ENCODE results near the gene C14orf132.

The C14orf132 gene

GRCh38 chr14:96096639-96097610 lies 57.8 kb downstream of the C14orf132 start:
- no peak for DNase-seq (ENCODE audit: low read depth, low spot score)
- H3K27me3 ChIP-seq (ENCODE audit: insufficient read depth, insufficient read length): no peaks in the 10 kb centered on the region
- H3K4me1 ChIP-seq (ENCODE audit: insufficient read depth, insufficient read length): peaks cover 3% of the 10 kb centered on the region
- no peaks in the 10 kb centered on the region for H3K9me3 ChIP-seq (ENCODE audit: insufficient read depth, low read length)
- no peak overlapping the region for H3K9ac ChIP-seq (ENCODE audit: insufficient read length, low read depth)
- no peaks in the 10 kb centered on the region for H3K36me3 ChIP-seq (ENCODE audit: insufficient read depth, insufficient read length, low read length)
- no peak for TF ChIP-seq SUZ12 (IDR thresholded peaks at IDR 0.05; ENCODE audit: extremely low read depth, insufficient read depth, insufficient read length)
- TF ChIP-seq ZNF274 (IDR thresholded peaks at IDR 0.05; ENCODE audit: low read depth, low read length): no peak
- TF ChIP-seq YY1 (IDR thresholded peaks at IDR 0.05; ENCODE audit: insufficient read depth, insufficient read length): no peak
- H3K4me3 ChIP-seq (ENCODE audit: insufficient read length, low read depth): no peak overlapping the region

DNA sequence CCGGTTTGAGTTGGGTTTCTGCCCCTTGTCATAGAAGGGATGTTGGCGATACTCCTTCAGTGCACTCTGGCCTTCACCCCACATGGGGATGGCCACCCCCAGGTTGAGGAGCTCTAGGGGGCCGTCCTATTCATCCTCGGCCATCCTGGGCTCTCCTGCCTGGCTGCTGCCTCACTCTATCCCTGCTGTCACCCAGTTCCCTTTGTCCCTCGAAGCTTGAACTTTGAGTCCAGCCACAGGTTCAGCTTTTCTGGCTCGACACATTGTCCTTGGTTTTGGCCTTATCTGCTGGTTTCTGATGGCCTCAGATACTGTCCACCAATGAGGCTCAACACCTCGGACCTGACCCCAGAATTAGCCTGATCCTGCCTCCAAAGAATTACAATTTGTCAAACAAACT lies 58.6 kb downstream of the C14orf132 start:
- H3K9me3 ChIP-seq (ENCODE audit: insufficient read depth, low read length): no peaks in the 10 kb centered on the region
- no peak overlapping the region for H3K9ac ChIP-seq (ENCODE audit: insufficient read length, low read depth)
- H3K4me1 ChIP-seq (ENCODE audit: insufficient read depth, insufficient read length): peaks cover 3% of the 10 kb centered on the region
- H3K4me3 ChIP-seq (ENCODE audit: insufficient read length, low read depth): no peak overlapping the region
- H3K27me3 ChIP-seq (ENCODE audit: insufficient read depth, insufficient read length): no peaks in the 10 kb centered on the region
- H3K36me3 ChIP-seq (ENCODE audit: insufficient read depth, insufficient read length, low read length): no peaks in the 10 kb centered on the region
- TF ChIP-seq ZNF274 (IDR thresholded peaks at IDR 0.05; ENCODE audit: low read depth, low read length) (no peak), SUZ12 (IDR thresholded peaks at IDR 0.05; ENCODE audit: extremely low read depth, insufficient read depth, insufficient read length) (no peak), YY1 (IDR thresholded peaks at IDR 0.05; ENCODE audit: insufficient read depth, insufficient read length) (no peak)
- DNase-seq (ENCODE audit: low read depth, low spot score): no peak

DNA sequence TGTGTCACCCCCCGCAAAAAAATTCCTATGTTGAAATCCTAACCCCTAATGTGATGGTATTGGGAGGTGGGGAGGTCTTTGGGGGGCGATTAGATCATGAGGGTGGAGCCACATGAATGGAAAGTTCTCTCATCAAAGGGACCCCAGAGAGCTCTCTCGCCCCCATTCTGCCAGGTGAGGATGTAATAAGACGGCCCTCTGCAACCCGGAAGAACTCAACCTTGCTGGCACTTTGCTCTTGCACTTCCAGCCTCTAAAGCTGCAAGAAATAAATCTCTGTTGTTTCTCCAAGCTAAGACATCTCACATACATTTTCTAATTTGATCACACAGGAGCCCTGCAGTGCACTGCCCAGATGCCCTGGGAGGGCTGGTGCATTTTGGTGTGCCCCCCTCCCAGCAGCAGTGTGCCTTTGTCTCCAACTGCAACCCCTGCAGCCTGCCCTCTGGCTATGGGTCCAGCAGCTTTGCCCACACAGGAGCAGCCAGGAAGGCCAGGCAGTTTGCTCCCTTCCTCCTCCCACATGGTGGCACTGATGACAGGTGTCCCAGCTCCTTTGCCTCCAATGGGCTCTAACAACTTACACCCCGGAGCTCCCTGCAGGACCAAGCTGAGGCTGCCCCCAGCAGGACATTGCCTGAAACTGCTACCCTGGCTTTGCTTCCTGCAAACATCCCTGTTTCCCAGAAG lies 59.3 kb downstream of the C14orf132 start:
- Histone ChIP-seq H3K4me3 (ENCODE audit: insufficient read length, low read depth) (no peak overlapping the region), H3K4me1 (ENCODE audit: insufficient read depth, insufficient read length) (peaks cover 3% of the 10 kb centered on the region), H3K9me3 (ENCODE audit: insufficient read depth, low read length) (no peaks in the 10 kb centered on the region), H3K36me3 (ENCODE audit: insufficient read depth, insufficient read length, low read length) (no peaks in the 10 kb centered on the region), H3K9ac (ENCODE audit: insufficient read length, low read depth) (no peak overlapping the region), H3K27me3 (ENCODE audit: insufficient read depth, insufficient read length) (no peaks in the 10 kb centered on the region)
- TF ChIP-seq ZNF274 (IDR thresholded peaks at IDR 0.05; ENCODE audit: low read depth, low read length) (no peak), YY1 (IDR thresholded peaks at IDR 0.05; ENCODE audit: insufficient read depth, insufficient read length) (no peak), SUZ12 (IDR thresholded peaks at IDR 0.05; ENCODE audit: extremely low read depth, insufficient read depth, insufficient read length) (no peak)
- no peak for DNase-seq (ENCODE audit: low read depth, low spot score)

DNA sequence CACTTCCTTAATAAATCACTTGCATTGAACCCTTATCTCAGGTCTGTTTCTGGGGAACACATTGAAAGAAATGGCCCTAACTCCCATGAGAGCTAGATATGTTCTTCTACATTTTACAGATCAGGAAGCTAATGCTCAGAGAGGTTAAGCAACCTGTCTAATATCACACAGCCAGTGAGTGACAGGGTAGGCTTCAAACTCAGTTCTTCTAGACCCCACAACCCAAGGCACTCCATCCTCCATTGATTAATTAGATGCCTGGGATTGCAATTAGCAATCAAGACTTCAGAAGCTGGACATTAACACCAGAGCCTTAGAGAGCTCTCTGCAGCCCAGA lies 59.8 kb downstream of the C14orf132 start:
- Histone ChIP-seq H3K27me3 (ENCODE audit: insufficient read depth, insufficient read length) (no peaks in the 10 kb centered on the region), H3K4me1 (ENCODE audit: insufficient read depth, insufficient read length) (peaks cover 3% of the 10 kb centered on the region), H3K9me3 (ENCODE audit: insufficient read depth, low read length) (no peaks in the 10 kb centered on the region), H3K4me3 (ENCODE audit: insufficient read length, low read depth) (no peak overlapping the region), H3K36me3 (ENCODE audit: insufficient read depth, insufficient read length, low read length) (no peaks in the 10 kb centered on the region), H3K9ac (ENCODE audit: insufficient read length, low read depth) (no peak overlapping the region)
- no peak for DNase-seq (ENCODE audit: low read depth, low spot score)
- TF ChIP-seq ZNF274 (IDR thresholded peaks at IDR 0.05; ENCODE audit: low read depth, low read length) (no peak), SUZ12 (IDR thresholded peaks at IDR 0.05; ENCODE audit: extremely low read depth, insufficient read depth, insufficient read length) (no peak), YY1 (IDR thresholded peaks at IDR 0.05; ENCODE audit: insufficient read depth, insufficient read length) (no peak)

- H3K4me1 ChIP-seq (ENCODE audit: insufficient read depth, insufficient read length): no peaks in the 10 kb centered on the region
- TF ChIP-seq ZNF274 (IDR thresholded peaks at IDR 0.05; ENCODE audit: low read depth, low read length) (no peak), YY1 (IDR thresholded peaks at IDR 0.05; ENCODE audit: insufficient read depth, insufficient read length) (no peak), SUZ12 (IDR thresholded peaks at IDR 0.05; ENCODE audit: extremely low read depth, insufficient read depth, insufficient read length) (no peak)
- H3K9ac ChIP-seq (ENCODE audit: insufficient read length, low read depth): no peak overlapping the region
- no peaks in the 10 kb centered on the region for H3K27me3 ChIP-seq (ENCODE audit: insufficient read depth, insufficient read length)
- H3K4me3 ChIP-seq (ENCODE audit: insufficient read length, low read depth): no peak overlapping the region
- DNase-seq (ENCODE audit: low read depth, low spot score): peak; percentile 70
- H3K36me3 ChIP-seq (ENCODE audit: insufficient read depth, insufficient read length, low read length): no peaks in the 10 kb centered on the region
- H3K9me3 ChIP-seq (ENCODE audit: insufficient read depth, low read length): no peaks in the 10 kb centered on the region
Measured at GRCh38 chr14:96100161-96101064, 61.3 kb downstream of the C14orf132 start.

DNA sequence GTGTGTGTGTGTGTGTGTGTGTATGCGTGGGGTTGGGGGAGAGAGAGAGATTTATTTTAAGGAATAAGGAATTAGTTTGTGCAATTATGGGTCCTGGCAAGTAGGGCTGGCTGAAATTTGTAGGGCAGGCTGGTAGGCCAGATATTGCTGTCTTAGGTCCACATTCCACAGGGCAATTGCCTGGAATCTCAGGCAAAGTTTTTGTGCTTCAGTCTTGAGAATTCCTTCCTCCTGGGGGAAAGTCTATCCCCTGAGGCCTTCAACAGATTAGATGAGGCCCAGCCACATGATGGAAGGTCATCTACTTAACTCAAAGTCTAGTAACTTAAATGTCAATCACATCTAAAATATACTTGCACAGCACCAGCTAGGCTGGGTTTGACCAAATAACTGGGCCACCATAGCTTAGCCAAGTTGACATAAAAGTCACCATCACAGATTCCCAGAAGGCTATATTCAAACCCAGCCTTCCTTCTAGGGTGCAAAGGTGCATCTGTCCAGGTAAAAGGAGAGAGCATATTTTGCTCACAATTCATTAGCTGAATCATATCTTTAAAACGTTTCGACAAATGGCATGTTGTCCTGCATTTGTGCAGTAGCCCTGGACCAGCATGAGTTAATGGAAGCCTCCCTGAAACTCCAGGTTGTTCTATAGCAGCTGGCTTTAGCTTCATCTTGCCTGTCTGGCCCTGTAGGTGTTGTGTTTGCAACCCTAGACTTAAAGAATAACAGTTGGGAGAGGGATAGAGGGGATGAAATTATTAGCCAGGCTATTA lies 63.1 kb downstream of the C14orf132 start:
- H3K4me3 ChIP-seq (ENCODE audit: insufficient read length, low read depth): no peak overlapping the region
- H3K9me3 ChIP-seq (ENCODE audit: insufficient read depth, low read length): no peaks in the 10 kb centered on the region
- H3K4me1 ChIP-seq (ENCODE audit: insufficient read depth, insufficient read length): no peaks in the 10 kb centered on the region
- no peaks in the 10 kb centered on the region for H3K27me3 ChIP-seq (ENCODE audit: insufficient read depth, insufficient read length)
- no peaks in the 10 kb centered on the region for H3K36me3 ChIP-seq (ENCODE audit: insufficient read depth, insufficient read length, low read length)
- TF ChIP-seq YY1 (IDR thresholded peaks at IDR 0.05; ENCODE audit: insufficient read depth, insufficient read length): no peak
- no peak for TF ChIP-seq ZNF274 (IDR thresholded peaks at IDR 0.05; ENCODE audit: low read depth, low read length)
- TF ChIP-seq SUZ12 (IDR thresholded peaks at IDR 0.05; ENCODE audit: extremely low read depth, insufficient read depth, insufficient read length): no peak
- no peak overlapping the region for H3K9ac ChIP-seq (ENCODE audit: insufficient read length, low read depth)
- DNase-seq (ENCODE audit: low read depth, low spot score): no peak
